Fibroblast of the aortic adventitia (primary cell): ENCODE results near the gene C2orf69. TPM values are rescaled to one million over a fixed set of nuclear protein-coding genes. Genes with fewer than 3 reads are reported as not detected.

Experiments used
- DNase-seq: peaks from one replicate; pipeline ENCODE4 v3.0.0-alpha.2; 2010; ENCODE audit warnings: low read depth
- H3K4me3 ChIP-seq: 2 replicates; pipeline ENCODE4 v1.5.1; 2011; ENCODE audit warnings: low read depth, mild to moderate bottlenecking, control low read depth, low read length, moderate library complexity
- total RNA-seq: library from RNA; depleted of rRNA; stranded (reverse); fragments of >200 nt; gene quantifications from 2 replicates; pipeline ENCODE4 v1.2.3, GENCODE V29; 2012; ENCODE audit warnings: low replicate concordance
- TF ChIP-seq, protein P1 (sequence below): IDR thresholded peaks from 2 replicates; pipeline ENCODE4 v1.5.1; 2011; ENCODE audit warnings: mild to moderate bottlenecking, low read length, control low read depth, inconsistent platforms; ENCODE audit not compliant: insufficient read depth

Gene C2orf69, protein sequence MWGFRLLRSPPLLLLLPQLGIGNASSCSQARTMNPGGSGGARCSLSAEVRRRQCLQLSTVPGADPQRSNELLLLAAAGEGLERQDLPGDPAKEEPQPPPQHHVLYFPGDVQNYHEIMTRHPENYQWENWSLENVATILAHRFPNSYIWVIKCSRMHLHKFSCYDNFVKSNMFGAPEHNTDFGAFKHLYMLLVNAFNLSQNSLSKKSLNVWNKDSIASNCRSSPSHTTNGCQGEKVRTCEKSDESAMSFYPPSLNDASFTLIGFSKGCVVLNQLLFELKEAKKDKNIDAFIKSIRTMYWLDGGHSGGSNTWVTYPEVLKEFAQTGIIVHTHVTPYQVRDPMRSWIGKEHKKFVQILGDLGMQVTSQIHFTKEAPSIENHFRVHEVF
- total RNA-seq: 6.7 and 22.2 TPM in 2 replicates

GRCh38 chr2:199911052-199911876 lies at the start of gene C2orf69:
Gene C2orf69 (plus strand): TSS chr2:199911293. CDS start chr2:199911439, 146 bp downstream.
- TF ChIP-seq, protein P1, sequence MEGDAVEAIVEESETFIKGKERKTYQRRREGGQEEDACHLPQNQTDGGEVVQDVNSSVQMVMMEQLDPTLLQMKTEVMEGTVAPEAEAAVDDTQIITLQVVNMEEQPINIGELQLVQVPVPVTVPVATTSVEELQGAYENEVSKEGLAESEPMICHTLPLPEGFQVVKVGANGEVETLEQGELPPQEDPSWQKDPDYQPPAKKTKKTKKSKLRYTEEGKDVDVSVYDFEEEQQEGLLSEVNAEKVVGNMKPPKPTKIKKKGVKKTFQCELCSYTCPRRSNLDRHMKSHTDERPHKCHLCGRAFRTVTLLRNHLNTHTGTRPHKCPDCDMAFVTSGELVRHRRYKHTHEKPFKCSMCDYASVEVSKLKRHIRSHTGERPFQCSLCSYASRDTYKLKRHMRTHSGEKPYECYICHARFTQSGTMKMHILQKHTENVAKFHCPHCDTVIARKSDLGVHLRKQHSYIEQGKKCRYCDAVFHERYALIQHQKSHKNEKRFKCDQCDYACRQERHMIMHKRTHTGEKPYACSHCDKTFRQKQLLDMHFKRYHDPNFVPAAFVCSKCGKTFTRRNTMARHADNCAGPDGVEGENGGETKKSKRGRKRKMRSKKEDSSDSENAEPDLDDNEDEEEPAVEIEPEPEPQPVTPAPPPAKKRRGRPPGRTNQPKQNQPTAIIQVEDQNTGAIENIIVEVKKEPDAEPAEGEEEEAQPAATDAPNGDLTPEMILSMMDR: no peak
- DNase-seq: peak; percentile 96
- H3K4me3 ChIP-seq: peak within 1 kb of the TSS; percentile 93

GRCh38 chr2:199862788-199863187 lies 48.3 kb upstream of the C2orf69 start:
- DNase-seq: no peak
- no peak overlapping the region for H3K4me3 ChIP-seq
- TF ChIP-seq, protein P1: no peak

DNA sequence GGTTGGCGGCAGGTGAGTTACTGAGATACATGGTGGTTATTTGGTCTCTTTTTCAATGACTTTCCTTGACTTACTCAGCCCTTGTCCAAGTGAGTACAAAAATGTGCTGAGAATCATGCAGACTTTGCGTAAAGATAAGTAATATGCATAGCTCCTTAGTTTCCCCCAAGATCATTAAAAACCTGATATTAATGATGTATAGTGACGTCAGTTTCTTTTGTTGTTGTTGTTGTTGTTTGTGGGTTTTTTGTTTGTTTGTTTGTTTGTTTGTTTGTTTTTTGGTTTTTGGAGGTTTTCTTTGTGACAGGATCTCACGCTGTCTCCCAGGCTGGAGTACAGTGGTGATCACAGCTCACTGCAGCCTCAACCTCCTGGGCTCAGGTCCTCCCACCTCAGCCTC lies 45.2 kb upstream of the C2orf69 start:
- TF ChIP-seq, protein P1: no peak
- no peak overlapping the region for H3K4me3 ChIP-seq
- no peak for DNase-seq

- no peak overlapping the region for H3K4me3 ChIP-seq
- TF ChIP-seq, protein P1: no peak
- no peak for DNase-seq
These were observed 42.5 kb upstream of the C2orf69 start for GRCh38 chr2:199868431-199869226.

DNA sequence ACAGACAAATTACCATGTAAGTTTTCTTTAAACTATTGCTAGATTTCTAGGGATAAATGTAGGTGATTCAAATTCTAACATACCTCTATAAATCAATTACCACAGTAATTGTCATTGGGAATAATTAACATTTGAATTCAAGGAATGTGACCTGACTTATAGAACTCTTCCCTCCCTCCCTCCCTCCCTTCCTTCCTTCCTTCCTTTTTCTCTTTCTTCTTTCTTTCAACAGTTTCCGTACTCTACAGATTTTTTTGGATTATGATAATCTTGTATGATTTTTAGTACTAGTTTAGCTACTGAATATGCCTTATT lies 41.9 kb upstream of the C2orf69 start:
- no peak for DNase-seq
- no peak overlapping the region for H3K4me3 ChIP-seq

GRCh38 chr2:199869653-199870052 lies 41.4 kb upstream of the C2orf69 start:
- no peak for DNase-seq
- TF ChIP-seq, protein P1: no peak
- H3K4me3 ChIP-seq: no peak overlapping the region

More for the DNA sequence above, 41.9 kb upstream of the C2orf69 start:
- TF ChIP-seq, protein P1: no peak
